HG02973 (cell line): ENCODE results near the gene ZNG1A.
"Not testable (repeated sequence)": the region's sequence is repeated elsewhere in the genome, so short reads cannot be mapped to it uniquely, and the experiment has no call there.

ENCODE experiments used
- ATAC-seq: cut with Tn5 transposase; IDR thresholded peaks from one replicate; pipeline ENCODE4 v1.9.1; 2021; ENCODE audit warnings: moderate library complexity; ENCODE audit not compliant: unreplicated experiment

The ZNG1A gene

DNA sequence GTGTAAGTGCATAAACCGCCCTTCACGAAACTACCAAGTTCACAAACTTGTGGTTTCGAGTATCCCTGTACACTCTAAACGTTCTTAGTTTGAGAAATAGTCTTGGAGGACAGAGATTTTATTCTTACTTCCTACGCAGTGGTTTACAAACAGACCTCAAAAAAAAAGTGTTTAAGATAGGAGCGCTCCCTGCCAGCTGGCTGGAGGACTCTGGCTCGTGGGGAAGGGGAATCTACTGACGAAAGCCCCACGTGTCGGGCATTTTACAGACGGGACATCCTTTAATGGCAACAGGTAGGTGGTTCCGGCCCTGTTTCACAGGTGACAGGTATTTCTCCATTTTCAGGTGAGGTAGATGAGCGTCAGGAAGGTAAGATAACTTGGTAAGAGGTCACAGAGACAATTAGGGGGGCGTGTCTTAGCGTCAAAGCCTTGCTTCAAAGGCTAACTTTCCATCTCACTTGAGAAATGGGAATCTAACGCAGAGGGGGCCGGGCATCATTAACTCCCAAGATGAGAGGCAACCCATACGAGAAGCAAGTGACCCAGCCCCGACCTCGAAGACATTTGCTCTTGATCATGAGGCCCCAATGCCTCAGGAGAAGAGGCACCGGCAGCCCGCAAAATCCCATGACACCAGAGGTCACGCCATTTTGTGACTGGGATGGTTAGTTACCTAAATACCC, 573 bp downstream of the ZNG1A start:
- not testable (repeated sequence) for ATAC-seq

DNA sequence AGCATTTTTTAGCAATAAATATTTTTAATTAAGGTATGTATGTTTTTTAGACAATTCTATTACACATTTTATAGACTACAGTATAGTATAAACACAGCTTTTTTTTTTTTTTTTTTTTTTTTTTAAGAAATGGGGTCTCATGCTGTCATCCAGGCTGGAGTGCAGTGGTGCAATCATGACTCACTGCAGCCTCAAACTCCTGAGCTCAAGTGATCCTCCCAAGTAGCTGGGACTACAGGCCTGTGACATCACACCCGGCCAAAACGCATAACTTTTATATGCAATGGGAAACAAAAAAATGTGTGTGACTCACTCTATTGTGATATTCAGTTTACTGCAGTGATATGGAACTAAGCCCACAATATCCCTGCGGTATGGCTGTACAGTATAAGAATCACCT, 9.1 kb downstream of the ZNG1A start:
- ATAC-seq: not testable (repeated sequence)

DNA sequence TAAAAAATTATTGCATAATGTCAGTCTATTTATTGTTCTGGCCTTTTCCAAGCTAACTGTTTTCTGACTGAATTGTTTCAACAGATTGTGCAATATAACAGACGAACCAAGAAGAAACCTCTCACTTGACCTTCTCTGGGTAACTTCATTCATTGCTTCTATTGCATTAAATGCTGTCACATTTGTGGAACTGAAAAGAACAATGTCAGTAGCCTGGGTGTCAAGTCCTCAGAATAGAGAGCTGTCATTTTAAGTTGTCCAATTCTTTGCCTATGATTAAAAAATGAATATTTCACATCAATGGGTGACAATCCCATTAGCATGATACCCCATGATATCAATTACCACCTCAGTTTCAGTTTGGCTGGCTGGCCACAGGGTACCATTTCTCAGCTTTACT, 19.0 kb downstream of the ZNG1A start:
- ATAC-seq: not testable (repeated sequence)

GRCh38 chr9:151173-151572, 27.7 kb downstream of the ZNG1A start:
- ATAC-seq: not testable (repeated sequence)

DNA sequence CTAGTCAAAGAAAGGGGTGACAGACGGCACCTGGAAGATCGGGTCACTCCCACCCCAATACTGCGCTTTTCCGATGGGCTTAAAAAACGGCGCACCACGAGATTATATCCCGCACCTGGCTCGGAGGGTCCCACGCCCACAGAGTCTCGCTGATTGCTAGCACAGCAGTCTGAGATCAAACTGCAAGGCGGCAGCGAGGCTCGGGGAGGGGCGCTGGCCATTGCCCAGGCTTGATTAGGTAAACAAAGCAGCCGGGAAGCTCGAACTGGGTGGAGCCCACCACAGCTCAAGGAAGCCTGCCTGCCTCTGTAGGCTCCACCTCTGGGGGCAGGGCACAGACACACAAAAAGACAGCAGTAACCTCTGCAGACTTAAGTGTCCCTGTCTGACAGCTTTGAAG, 39.0 kb downstream of the ZNG1A start:
- not testable (repeated sequence) for ATAC-seq

- not testable (repeated sequence) for ATAC-seq
Observed at GRCh38 chr9:117995-118467, 60.8 kb downstream of the ZNG1A start, which contains the start of gene FOXD4. TSS of gene FOXD4 (minus strand) at chr9:118417. CDS start at chr9:118119, 298 bp downstream.

DNA sequence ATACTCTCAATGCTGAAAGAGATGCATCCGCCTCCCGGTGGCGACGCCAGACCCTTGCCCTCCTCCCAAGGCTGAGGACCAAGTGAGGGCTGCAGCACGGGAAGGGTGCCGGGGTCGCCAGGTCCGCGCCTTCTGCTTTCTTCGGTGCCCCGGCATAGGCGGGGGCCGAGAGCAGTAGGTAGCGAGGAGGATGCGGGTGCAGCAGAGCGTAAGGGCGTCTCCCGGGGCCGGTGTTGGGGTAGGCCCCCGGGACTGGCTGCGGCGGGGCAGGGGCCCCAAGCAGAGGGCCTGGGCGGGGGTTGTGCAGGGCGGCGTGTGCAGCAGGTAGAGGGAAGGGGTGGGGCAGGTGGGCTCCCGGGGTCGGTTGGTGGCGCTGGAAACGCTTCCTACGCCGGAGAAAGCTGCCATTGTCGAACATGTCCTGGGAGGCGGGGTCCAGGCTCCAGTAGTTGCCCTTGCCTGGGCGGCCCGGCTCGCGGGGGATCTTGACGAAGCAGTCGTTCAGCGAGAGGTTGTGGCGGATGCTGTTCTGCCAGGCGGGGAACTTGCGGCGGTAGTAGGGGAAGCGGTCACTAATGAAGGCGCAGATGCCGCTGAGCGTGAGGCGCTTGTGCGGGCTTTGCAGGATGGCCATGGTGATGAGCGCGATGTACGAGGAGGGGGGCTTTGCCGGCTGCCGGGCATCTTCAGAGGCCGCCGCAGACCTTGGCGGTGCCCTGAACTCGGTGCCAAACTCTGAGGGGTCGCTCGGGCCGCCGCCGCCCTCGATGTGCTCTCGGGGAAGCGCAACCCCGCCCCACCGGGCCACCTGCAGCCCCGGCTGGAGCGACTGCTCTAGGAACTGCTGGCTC, 61.5 kb downstream of the ZNG1A start:
- not testable (repeated sequence) for ATAC-seq

DNA sequence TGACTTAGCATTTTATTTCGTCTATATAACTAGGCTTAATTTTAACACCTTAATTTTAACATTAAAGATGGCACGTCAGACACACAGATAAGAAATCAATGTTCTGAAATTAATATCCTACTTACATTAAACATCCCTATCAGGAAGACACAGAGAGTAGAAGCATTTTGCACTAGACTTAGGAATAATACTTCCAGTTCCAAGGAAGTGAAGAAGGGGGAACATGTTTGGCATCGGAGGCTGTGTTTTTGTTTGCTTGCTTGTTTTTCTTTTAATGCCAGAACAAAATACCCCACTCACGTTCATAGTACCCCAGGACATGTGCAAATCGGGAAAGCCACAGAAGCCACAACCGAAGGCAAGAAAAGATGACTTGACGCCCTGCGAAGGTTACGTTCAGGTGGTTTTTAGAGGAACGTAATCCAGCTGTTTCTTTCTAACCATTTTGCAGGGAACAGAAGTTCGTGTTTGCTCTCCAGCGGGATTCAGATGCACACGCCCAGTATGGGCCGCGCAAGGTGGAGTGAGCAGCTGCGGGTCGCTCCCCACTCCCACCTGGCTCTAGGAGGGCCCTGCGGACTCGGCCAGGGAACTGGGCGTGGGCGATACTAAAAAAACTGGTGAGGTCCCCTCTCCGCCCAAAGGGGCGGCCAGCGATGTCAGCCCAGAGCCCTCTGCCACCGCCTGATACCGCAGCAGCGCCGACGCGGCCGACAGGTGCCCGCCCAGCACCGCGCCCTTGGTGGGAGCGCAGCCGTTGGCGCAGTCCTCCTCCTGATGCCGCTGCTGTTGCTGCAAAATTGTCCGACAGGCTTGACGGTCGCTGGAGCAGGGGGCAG, 62.4 kb downstream of the ZNG1A start:
- not testable (repeated sequence) for ATAC-seq

DNA sequence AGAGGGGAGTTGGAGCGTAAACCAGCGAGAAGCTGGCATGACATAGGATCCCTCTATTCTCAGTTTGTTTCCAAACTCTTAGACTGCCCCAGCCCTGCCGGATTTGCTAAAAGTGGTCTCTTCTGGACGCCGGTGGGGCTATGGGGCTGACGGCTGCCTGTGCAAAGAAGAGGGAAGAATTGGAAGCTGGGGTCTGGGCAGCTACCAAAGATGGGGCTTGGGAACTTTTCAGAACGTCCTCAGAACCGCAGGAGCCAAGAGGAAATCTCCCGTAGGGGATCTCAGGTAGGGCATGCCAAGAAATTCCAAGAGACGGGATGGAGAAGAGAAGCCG, 63.8 kb downstream of the ZNG1A start:
- ATAC-seq: not testable (repeated sequence)

DNA sequence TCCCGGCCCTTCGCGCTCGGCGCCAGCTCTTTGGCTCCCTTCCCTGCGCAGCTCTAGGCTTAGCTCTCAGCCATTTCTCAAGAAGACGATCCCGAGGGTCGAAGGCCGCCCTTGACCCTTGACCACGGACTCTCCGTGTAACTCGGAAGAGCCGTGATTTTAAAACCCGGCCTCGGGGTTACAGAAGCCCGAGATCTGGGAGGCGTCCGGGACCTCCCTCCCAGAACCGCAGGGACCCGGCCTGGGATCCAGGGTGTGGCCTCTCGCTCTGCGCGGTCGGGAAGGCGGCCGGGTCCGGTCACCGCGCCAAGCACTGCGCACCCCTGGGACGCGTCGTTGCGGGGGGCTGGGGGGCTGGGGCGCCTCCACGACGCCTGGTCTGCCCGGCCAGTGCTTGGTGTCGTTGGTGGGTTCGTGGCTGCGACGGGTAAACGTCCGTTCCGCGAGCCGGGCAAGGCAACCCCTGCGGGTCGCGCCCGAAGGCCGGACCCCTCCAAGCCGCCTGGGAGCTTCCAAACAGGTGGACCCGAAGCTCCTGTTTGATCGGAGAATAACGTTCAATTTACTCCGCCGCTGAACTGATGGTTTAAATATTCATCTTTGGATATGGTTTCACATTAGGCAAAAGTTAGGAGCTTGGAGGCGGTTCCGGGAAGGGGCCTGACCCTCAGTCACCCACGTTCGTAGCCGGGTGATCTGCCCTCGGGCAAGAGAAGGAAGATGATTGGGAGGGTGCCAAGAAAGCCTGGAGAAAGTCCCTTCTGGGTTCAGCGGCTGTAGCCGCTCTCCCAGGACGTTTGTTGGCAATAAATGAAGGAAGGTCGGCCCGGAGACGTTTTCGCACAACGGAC, 64.4 kb downstream of the ZNG1A start:
- ATAC-seq: not testable (repeated sequence)

DNA sequence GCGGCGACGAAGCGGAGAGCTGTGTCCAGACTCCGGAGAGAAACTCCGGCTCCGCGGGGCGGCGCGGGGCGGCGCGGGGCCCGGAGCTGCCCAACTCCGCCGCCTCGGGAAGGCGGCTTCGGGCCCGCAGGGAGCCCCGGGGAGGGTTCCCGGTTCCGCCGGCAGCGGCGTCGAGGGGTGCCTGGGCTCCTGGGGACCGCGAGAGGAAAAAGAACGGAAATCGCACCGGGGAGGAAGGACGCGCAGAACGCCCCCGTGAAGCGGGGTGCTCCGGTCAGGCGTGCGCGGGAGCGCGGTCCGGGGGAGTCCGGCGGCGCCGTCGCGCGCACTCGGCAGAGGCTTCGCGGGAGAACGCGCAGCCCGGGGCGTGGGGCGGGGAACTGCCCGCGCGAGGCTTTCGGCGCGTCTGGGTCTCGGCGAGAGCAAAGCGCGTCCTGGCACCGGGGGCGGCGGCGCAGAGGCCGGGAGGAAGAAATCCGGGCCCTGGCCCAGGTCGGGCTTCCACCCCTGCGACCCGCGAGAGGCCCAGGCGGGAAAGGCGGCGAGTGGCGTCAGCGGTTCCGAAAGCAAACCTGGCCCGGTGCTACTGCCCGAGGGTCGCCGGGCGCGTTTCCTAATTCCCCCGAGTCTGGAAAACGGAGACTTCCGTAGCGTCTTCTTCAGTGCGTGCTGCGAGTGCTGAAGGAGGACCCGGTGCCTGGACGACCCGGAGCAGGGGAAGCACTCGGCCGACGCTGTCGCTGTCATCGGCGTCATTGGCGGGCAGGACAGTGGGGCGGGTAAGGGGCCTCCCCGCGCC, 65.2 kb downstream of the ZNG1A start:
- ATAC-seq: not testable (repeated sequence)

DNA sequence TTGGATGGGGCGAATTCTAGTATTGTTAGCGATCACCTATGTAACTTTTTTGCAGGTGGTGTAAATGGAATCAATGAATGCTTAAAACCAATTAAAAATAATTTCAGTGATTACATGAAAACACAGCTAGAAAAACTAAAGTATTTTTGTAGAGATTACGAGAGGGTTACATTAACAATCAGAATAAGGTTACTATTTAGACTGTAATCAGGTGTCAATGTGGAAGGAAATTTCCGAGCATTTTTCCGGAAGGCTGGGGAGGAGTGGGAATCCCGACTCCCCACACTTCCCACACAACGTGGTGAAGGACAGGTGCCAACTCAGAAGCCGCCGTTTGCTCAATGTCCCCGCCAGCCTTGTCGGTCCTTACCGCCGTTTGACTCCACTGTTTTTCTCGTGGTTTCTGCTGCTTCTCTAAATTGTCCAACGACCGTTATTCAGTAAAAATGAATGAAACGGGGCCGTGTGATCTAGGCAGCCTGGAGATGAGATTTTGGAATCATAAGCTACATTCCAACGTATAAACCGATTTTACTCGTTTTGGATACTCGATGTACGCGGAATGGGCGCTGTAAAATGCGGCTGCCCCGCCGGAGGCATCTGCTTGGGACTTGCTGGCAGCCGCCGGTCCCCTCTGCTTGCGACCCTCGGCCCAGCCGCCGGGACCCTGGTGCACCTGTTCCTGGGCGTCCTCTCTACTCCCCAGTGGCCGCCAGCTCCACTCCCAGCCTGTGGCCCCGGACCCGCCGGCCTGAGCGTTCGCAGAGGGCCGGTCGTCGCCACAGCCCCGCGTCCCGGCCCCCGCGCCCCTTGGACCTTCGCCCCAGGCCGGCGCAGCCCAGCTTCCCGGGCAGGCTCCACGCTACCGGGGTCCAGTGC, 66.0 kb downstream of the ZNG1A start:
- ATAC-seq: not testable (repeated sequence)

DNA sequence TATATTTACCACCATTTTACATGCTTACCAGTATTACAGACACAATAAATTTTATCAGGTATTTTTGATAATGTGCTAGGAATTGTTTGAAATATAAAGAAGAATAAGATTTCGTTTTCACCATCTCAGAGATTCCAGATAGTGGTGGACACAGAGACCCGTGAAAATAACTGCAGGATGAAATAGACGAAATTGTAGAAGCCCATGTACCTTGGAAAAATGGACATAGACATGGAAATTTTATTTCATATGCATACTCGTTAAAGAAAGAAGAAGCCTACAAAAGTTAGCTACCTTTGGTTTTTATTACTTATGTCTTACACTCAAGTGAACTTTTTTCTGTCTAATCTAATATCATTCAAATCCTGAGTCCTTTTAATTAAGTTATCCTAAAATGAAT, 68.2 kb downstream of the ZNG1A start:
- ATAC-seq: not testable (repeated sequence)

DNA sequence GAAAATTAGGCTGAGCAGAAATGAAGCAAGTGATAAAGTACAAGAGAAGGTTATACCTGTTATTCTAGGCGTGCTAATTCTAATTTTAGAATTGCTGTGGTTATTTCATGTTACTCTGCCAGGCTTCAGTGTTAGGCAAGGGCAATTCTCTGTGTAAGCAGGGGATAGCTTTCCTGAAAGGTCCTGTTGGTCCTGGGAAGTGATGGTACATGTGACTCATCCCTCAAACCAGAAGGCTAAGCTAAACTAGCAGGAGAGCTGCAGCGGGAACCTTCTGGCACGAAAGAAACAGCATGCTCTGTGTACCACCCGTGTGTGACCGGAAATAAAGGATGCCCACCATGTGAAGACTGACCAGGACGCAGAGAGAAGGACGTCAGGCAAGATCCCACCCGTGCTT, 69.3 kb downstream of the ZNG1A start:
- not testable (repeated sequence) for ATAC-seq

- not testable (repeated sequence) for ATAC-seq
Observed at GRCh38 chr9:108742-109495, 69.9 kb downstream of the ZNG1A start.

- ATAC-seq: not testable (repeated sequence)
Observed at GRCh38 chr9:105991-106390, 72.9 kb downstream of the ZNG1A start.

GRCh38 chr9:100430-100829, 78.4 kb downstream of the ZNG1A start:
- ATAC-seq: not testable (repeated sequence)

- ATAC-seq: not testable (repeated sequence)
Observed at GRCh38 chr9:99867-100266, 79.0 kb downstream of the ZNG1A start.
